Prostate gland (tissue), 2 donors: ENCODE data around the gene ZNF281.

Source experiments
- CTCF ChIP-seq, 4 experiments: fragments of 200-600 bp in 2 of 4; fragments of 450-650 bp in 2 of 4; sonication (generic) in 2 of 4; IDR thresholded peaks; 1 replicate in 3 of 4; 2 replicates in 1 of 4; pipeline ENCODE4 v1.5.1; 2016 to 2019; ENCODE audit warnings: antibody characterized with exemption in 4 of 4, mild to moderate bottlenecking in 2 of 4, moderate library complexity in 2 of 4
- POLR2A ChIP-seq: fragments of 450-650 bp; IDR thresholded peaks from one replicate; pipeline ENCODE4 v1.6.1; 2016; ENCODE audit warnings: antibody characterized with exemption, mild to moderate bottlenecking
- POLR2AphosphoS5 ChIP-seq: sonication (generic); formaldehyde crosslinking; IDR thresholded peaks from one replicate; pipeline ENCODE4 v1.6.1; 2017; ENCODE audit warnings: antibody characterized with exemption

GRCh38 chr1:200442537-200443156 is 32.8 kb upstream of the ZNF281 start:
- TF ChIP-seq CTCF (IDR thresholded peaks at IDR 0.05): no peak
- TF ChIP-seq POLR2A: no peak
- no peak for TF ChIP-seq POLR2AphosphoS5
